ENCODE measurements around the gene BMP8B.

DNA sequence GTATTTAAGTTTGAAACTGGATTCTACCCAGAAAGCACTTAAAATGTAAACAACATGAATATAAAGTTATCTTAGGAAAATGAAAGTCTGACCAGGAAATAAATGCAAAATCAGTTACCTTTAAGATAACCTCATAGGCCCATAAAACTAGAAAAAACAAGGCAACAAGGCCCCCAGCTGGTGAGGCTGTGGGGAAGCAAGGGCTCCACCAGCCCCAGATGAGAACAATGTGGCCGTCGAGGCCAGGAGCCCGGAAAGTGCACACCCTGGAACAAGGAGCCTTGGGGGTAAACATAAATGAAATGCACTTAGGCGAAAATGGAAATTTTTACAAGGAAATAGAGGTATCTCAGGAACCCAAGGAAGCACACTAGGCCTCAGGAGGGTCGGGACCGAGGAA lies 37.9 kb upstream of the BMP8B start:
- TF ChIP-seq, protein P1, sequence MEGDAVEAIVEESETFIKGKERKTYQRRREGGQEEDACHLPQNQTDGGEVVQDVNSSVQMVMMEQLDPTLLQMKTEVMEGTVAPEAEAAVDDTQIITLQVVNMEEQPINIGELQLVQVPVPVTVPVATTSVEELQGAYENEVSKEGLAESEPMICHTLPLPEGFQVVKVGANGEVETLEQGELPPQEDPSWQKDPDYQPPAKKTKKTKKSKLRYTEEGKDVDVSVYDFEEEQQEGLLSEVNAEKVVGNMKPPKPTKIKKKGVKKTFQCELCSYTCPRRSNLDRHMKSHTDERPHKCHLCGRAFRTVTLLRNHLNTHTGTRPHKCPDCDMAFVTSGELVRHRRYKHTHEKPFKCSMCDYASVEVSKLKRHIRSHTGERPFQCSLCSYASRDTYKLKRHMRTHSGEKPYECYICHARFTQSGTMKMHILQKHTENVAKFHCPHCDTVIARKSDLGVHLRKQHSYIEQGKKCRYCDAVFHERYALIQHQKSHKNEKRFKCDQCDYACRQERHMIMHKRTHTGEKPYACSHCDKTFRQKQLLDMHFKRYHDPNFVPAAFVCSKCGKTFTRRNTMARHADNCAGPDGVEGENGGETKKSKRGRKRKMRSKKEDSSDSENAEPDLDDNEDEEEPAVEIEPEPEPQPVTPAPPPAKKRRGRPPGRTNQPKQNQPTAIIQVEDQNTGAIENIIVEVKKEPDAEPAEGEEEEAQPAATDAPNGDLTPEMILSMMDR (IDR thresholded peaks at IDR 0.05) = no peak
- no peak for TF ChIP-seq POLR2A (IDR thresholded peaks at IDR 0.05; ENCODE audit: low read depth)
- TF ChIP-seq POLR2AphosphoS5 (IDR thresholded peaks at IDR 0.05) = no peak
- TF ChIP-seq EP300 (IDR thresholded peaks at IDR 0.05) = no peak
